ENCODE measurements around the gene KCTD18. TPM values are rescaled to one million over a fixed set of nuclear protein-coding genes. Genes with fewer than 3 reads are reported as not detected.

KCTD18 gene
- total and polyA plus RNA-seq, 2 of the 8 experiments (the other 6 are each of a cell fraction or from before 2014, with no cell fraction given), result 1.6 to 3.1 TPM

- Histone ChIP-seq H4K8ac (ENCODE audit: extremely low read depth, insufficient read depth, low read length) (no peak overlapping the region), H4K5ac (ENCODE audit: insufficient read length, low read depth, low read length) (no peak overlapping the region), H2BK5ac (ENCODE audit: low read depth, low read length) (no peak overlapping the region), H3K27ac (ENCODE audit: low read depth, low read length) (no peak overlapping the region), H3K9ac (replicated peaks in 1 of 4; ENCODE audit: extremely low read depth in 1 of 4, low read depth in 3 of 4, low read length in 3 of 4) (no peak overlapping the region), H3K23me2 (ENCODE audit: low read depth, low read length) (no peaks in the 10 kb centered on the region), H3K14ac (ENCODE audit: insufficient read length) (no peak overlapping the region), H3K79me1 (ENCODE audit: low read depth, low read length) (no peaks in the 10 kb centered on the region), H3K79me2 (ENCODE audit: control insufficient read depth in 1 of 2, insufficient read depth in 2 of 2, low read length in 2 of 2) (no peaks in the 10 kb centered on the region), H3K23ac (ENCODE audit: insufficient read length) (no peak overlapping the region), H2AK5ac (ENCODE audit: low read depth, low read length) (no peak overlapping the region), H2AFZ (ENCODE audit: low read length) (no peak overlapping the region), H3K18ac (ENCODE audit: extremely low read depth, low read length) (no peak overlapping the region), H3K4me3 (ENCODE audit: extremely low read depth in 1 of 4, insufficient read depth in 2 of 4, low read depth in 3 of 4, low read length in 4 of 4) (no peak overlapping the region), H2BK20ac (ENCODE audit: low read length) (no peak overlapping the region), H4K91ac (replicated peaks; ENCODE audit: insufficient read length, low read length) (no peak overlapping the region), H3K56ac (replicated peaks; ENCODE audit: insufficient read length, low read depth, low read length) (no peak overlapping the region), H3K4ac (replicated peaks; ENCODE audit: insufficient read length, low read depth, low read length) (no peak overlapping the region), H3K36me3 (ENCODE audit: control insufficient read depth in 2 of 4, insufficient read depth in 4 of 4, low read length in 3 of 4) (peaks cover 32 to 90% (median 67%) of the 10 kb centered on the region in 4 experiments), H2BK15ac (ENCODE audit: low read length) (no peak overlapping the region), H3K4me2 (ENCODE audit: insufficient read depth in 1 of 2, low read depth in 2 of 2, low read length in 2 of 2) (no peak overlapping the region), H3K9me3 (ENCODE audit: insufficient read depth in 2 of 2, low read depth in 1 of 2, low read length in 1 of 2) (no peaks in the 10 kb centered on the region), H3K27me3 (replicated peaks in 1 of 4; ENCODE audit: control insufficient read depth in 3 of 4, extremely low read depth in 1 of 4, insufficient read depth in 3 of 4, low read length in 3 of 4) (no peaks in the 10 kb centered on the region), H4K20me1 (replicated peaks in 1 of 2; ENCODE audit: control insufficient read depth in 1 of 2, insufficient read depth in 2 of 2, low read length in 2 of 2) (no peaks in the 10 kb centered on the region), H2BK120ac (replicated peaks; ENCODE audit: low read depth, low read length) (no peak overlapping the region), H2BK12ac (ENCODE audit: low read depth, low read length) (no peak overlapping the region), H3K4me1 (replicated peaks in 1 of 4; ENCODE audit: control insufficient read depth in 3 of 4, insufficient read depth in 4 of 4, low read length in 3 of 4) (peaks cover 0 to 3% (median under 1%) of the 10 kb centered on the region in 4 experiments; a peak in 2 of 7 replicates)
- FAIRE-seq (no peak), DNase-seq (ENCODE audit: low read depth in 1 of 2, low spot score in 2 of 2) (no peak)
- 82% methylated on average over 8 of the region's 8 CpGs; no CpG with 5 or more reads in 1 of the 2 experiments for WGBS, 2 experiments (ENCODE audit: extremely low coverage in 1 of 2, insufficient coverage in 1 of 2, insufficient read length in 1 of 2, insufficient replicate concordance in 2 of 2, low coverage in 1 of 2, low lambda C conversion rate in 2 of 2, missing lambda C conversion rate in 1 of 2)
- ChIA-PET POLR2A (ENCODE audit: partially characterized antibody) (interaction anchor here (2.3 kb wide), 1 partner anchor 10 kb away, joined by 6 read pairs; no protein-coding TSS in a partner anchor), CTCF (ENCODE audit: partially characterized antibody) (interaction anchor here (0.7 to 5.1 kb wide), 18 partner anchors 8 to 498 kb away, joined by 3 to 35 read pairs (median 4); no protein-coding TSS in a partner anchor)
- no peak for TF ChIP-seq BACH1 (IDR thresholded peaks at IDR 0.05; ENCODE audit: low read length)
- TF ChIP-seq TEAD4 (IDR thresholded peaks at IDR 0.05; ENCODE audit: low read depth, low read length), result peak; percentile 82
- no peak for TF ChIP-seq BCL11A (IDR thresholded peaks at IDR 0.05; ENCODE audit: low read depth in 2 of 2, low read length in 2 of 2)
- TF ChIP-seq RAD21 (IDR thresholded peaks at IDR 0.05 in 1 of 2, conservative IDR thresholded peaks at IDR 0.05 in 1 of 2; ENCODE audit: low read depth in 2 of 2, low read length in 2 of 2), result peak; percentile 72 to 77
- TF ChIP-seq E2F6 (IDR thresholded peaks at IDR 0.05), result no peak
- no peak for TF ChIP-seq SP1 (IDR thresholded peaks at IDR 0.05; ENCODE audit: low read depth, low read length)
- no peak for TF ChIP-seq POLR2AphosphoS5 (IDR thresholded peaks at IDR 0.05; ENCODE audit: low read depth, low read length)
- TF ChIP-seq CTCF (IDR thresholded peaks at IDR 0.05; ENCODE audit: control extremely low read depth in 1 of 3, insufficient read depth in 1 of 3, low read depth in 1 of 3, low read length in 3 of 3), result peak; percentile 28 to 60 (median 59)
- no peak for TF ChIP-seq USF2 (IDR thresholded peaks at IDR 0.05; ENCODE audit: low read length)
Observed at GRCh38 chr2:200471324-200471848, 38.5 kb downstream of the KCTD18 start.
